ENCODE measurements around the gene COA4.

COA4 gene

GRCh38 chr11:73866095-73866579 is 10.5 kb downstream of the COA4 start:
- no peak for DNase-seq (ENCODE audit: low read depth)

GRCh38 chr11:73862986-73863385 is 13.7 kb downstream of the COA4 start:
- DNase-seq (ENCODE audit: low read depth) = no peak

- no peak for DNase-seq (ENCODE audit: low read depth)
These were observed 16.4 kb downstream of the COA4 start for GRCh38 chr11:73860202-73860601.

- DNase-seq (ENCODE audit: low read depth) = no peak
These were observed 17.0 kb downstream of the COA4 start for GRCh38 chr11:73859671-73860070.

GRCh38 chr11:73856031-73856567 is 20.5 kb downstream of the COA4 start:
- DNase-seq (ENCODE audit: low read depth) = no peak

GRCh38 chr11:73854680-73855079 is 22.0 kb downstream of the COA4 start:
- DNase-seq (ENCODE audit: low read depth) = no peak

- no peak for DNase-seq (ENCODE audit: low read depth)
These were observed 24.6 kb downstream of the COA4 start for GRCh38 chr11:73852049-73852448.

- no peak for DNase-seq (ENCODE audit: low read depth)
These were observed 25.4 kb downstream of the COA4 start for GRCh38 chr11:73851046-73851764.

- no peak for DNase-seq (ENCODE audit: low read depth)
These were observed 37.6 kb downstream of the COA4 start for GRCh38 chr11:73839123-73839457.

- no peak for DNase-seq (ENCODE audit: low read depth)
These were observed 38.1 kb downstream of the COA4 start for GRCh38 chr11:73838443-73839122.

- no peak for DNase-seq (ENCODE audit: low read depth)
These were observed 43.6 kb downstream of the COA4 start for GRCh38 chr11:73833067-73833466.

GRCh38 chr11:73830261-73830660 is 46.4 kb downstream of the COA4 start:
- DNase-seq (ENCODE audit: low read depth) = no peak

Measured in activated gamma-delta T cell treated with anti-CD3 and anti-CD28 coated beads, Interleukin-2, amount 50 U/mL, for 16 hours (primary cell).